Thoracic aorta (tissue), 2 donors: ENCODE measurements around the gene HOXD4. TPM values are rescaled to one million over a fixed set of nuclear protein-coding genes. Genes with fewer than 3 reads are reported as not detected.

Experiments used
- ATAC-seq: fragments of 150-250 bp; one replicate; pipeline ENCODE4 v1.8.0; 2017; ENCODE audit warnings: low read depth; ENCODE audit not compliant: insufficient number of reproducible peaks, low FRiP score
- DNase-seq: peaks from one replicate; pipeline ENCODE4 v3.0.0-alpha.2; 2020; ENCODE audit warnings: low spot score
- H3K27ac ChIP-seq, 2 donors: fragments of 200-600 bp; sonication (generic); 1 replicate in 1 of 2; 2 replicates in 1 of 2; pipeline ENCODE4 v1.5.1; 2016; ENCODE audit warnings: mild to moderate bottlenecking in 2 of 2, moderate library complexity in 2 of 2
- H3K27me3 ChIP-seq: fragments of 200-600 bp; sonication (generic); replicated peaks from 2 replicates; pipeline ENCODE4 v1.6.0; 2016; ENCODE audit warnings: mild to moderate bottlenecking; ENCODE audit not compliant: insufficient read depth
- H3K36me3 ChIP-seq: fragments of 200-600 bp; sonication (generic); one replicate; pipeline ENCODE4 v1.5.1; 2016
- H3K4me1 ChIP-seq, 2 donors: fragments of 200-600 bp; sonication (generic); 1 replicate in 1 of 2; 2 replicates in 1 of 2; pipeline versions ENCODE4 v1.5.1 to v1.6.0; 2016; ENCODE audit warnings: low read depth in 2 of 2, mild to moderate bottlenecking in 1 of 2; ENCODE audit not compliant: control insufficient read depth in 1 of 2
- H3K4me3 ChIP-seq: fragments of 200-600 bp; sonication (generic); 2 replicates; pipeline ENCODE4 v1.5.1; 2016; ENCODE audit warnings: mild to moderate bottlenecking
- H3K9me3 ChIP-seq: fragments of 200-600 bp; sonication (generic); 2 replicates; pipeline ENCODE4 v1.5.1; 2016
- CTCF ChIP-seq: fragments of 200-600 bp; sonication (generic); IDR thresholded peaks from one replicate; pipeline ENCODE4 v1.5.1; 2019; ENCODE audit warnings: antibody characterized with exemption
- total RNA-seq, 2 donors: library from RNA; depleted of rRNA; stranded (reverse); fragments of >200 nt; gene quantifications; one replicate each; pipeline versions ENCODE4 v1.1.0 to v1.2.3, GENCODE V29; 2016

Gene HOXD4
- total RNA-seq, 2 donors from 2014 or later, result 4.8 to 9.3 TPM

- Histone ChIP-seq H3K36me3 (no peaks in the 10 kb centered on the region), H3K4me3 (peak overlapping the region; percentile 71), H3K27ac (peak overlapping the region in 1 of 2 donors; percentile 39), H3K27me3 (no peaks in the 10 kb centered on the region), H3K9me3 (no peaks in the 10 kb centered on the region), H3K4me1 (peaks cover 5 to 18% of the 10 kb centered on the region in 2 donors)
- ATAC-seq, result peak; percentile 81
- no peak for DNase-seq
- TF ChIP-seq CTCF, result peak; percentile 94
These were observed 10.6 kb upstream of the HOXD4 start for GRCh38 chr2:176140513-176141317.

- TF ChIP-seq CTCF, result no peak
- DNase-seq (no peak), ATAC-seq (no peak)
- Histone ChIP-seq H3K9me3 (no peaks in the 10 kb centered on the region), H3K27ac (no peak overlapping the region), H3K27me3 (no peaks in the 10 kb centered on the region), H3K36me3 (no peaks in the 10 kb centered on the region), H3K4me1 (peaks cover 5 to 13% of the 10 kb centered on the region in 2 donors), H3K4me3 (no peak overlapping the region)
These were observed 9.1 kb upstream of the HOXD4 start for GRCh38 chr2:176142281-176142680.

- H3K9me3 ChIP-seq, result no peaks in the 10 kb centered on the region
- ATAC-seq, result no peak
- no peak for DNase-seq
These were observed 6.0 kb upstream of the HOXD4 start for GRCh38 chr2:176145085-176145969.

GRCh38 chr2:176146101-176146500 lies 5.2 kb upstream of the HOXD4 start:
- DNase-seq, result no peak
- Histone ChIP-seq H3K9me3 (no peaks in the 10 kb centered on the region), H3K4me1 (peaks cover 0 to under 1% of the 10 kb centered on the region in 2 donors), H3K27me3 (no peaks in the 10 kb centered on the region), H3K27ac (no peak overlapping the region), H3K36me3 (peaks cover 5% of the 10 kb centered on the region), H3K4me3 (no peak overlapping the region)
- no peak for TF ChIP-seq CTCF
- no peak for ATAC-seq

More at GRCh38 chr2:176145085-176145969, 6.0 kb upstream of the HOXD4 start:
- Histone ChIP-seq H3K4me1 (peaks cover under 1 to 5% of the 10 kb centered on the region in 2 donors), H3K36me3 (peaks cover 4% of the 10 kb centered on the region), H3K27ac (no peak overlapping the region), H3K4me3 (no peak overlapping the region), H3K27me3 (no peaks in the 10 kb centered on the region)
- no peak for TF ChIP-seq CTCF

- Histone ChIP-seq H3K27me3 (no peaks in the 10 kb centered on the region), H3K36me3 (peaks cover 5% of the 10 kb centered on the region), H3K27ac (no peak overlapping the region), H3K9me3 (no peaks in the 10 kb centered on the region), H3K4me3 (no peak overlapping the region), H3K4me1 (no peaks in the 10 kb centered on the region)
- no peak for TF ChIP-seq CTCF
- ATAC-seq (no peak), DNase-seq (no peak)
These were observed 4.7 kb upstream of the HOXD4 start for GRCh38 chr2:176146645-176147044.
